Parathyroid adenoma (tissue), 2 donors: Measurements from ENCODE around the gene RDH13.
"Not testable (repeated sequence)": the region's sequence is repeated elsewhere in the genome, so short reads cannot be mapped to it uniquely, and the experiment has no call there.

Experiments used
- H2AFZ ChIP-seq: fragments of 300-600 bp; sonication (generic); one replicate; pipeline ENCODE4 v1.7.0; 2017; ENCODE audit warnings: antibody characterized with exemption, mild to moderate bottlenecking
- H3K27ac ChIP-seq: fragments of 300-600 bp; sonication (generic); one replicate; pipeline ENCODE4 v1.7.0; 2017
- H3K27me3 ChIP-seq: fragments of 300-600 bp; sonication (generic); one replicate; pipeline ENCODE4 v1.7.0; 2017; ENCODE audit warnings: low read length; ENCODE audit not compliant: control insufficient read depth, insufficient read depth
- H3K36me3 ChIP-seq: fragments of 300-600 bp; sonication (generic); one replicate; pipeline ENCODE4 v1.7.0; 2017; ENCODE audit warnings: low read length; ENCODE audit not compliant: control insufficient read depth, insufficient read depth
- H3K4me1 ChIP-seq: fragments of 300-600 bp; sonication (generic); one replicate; pipeline ENCODE4 v1.7.0; 2017; ENCODE audit warnings: control low read depth
- H3K4me2 ChIP-seq: fragments of 300-600 bp; sonication (generic); one replicate; pipeline ENCODE4 v1.7.0; 2017; ENCODE audit warnings: low read length
- H3K4me3 ChIP-seq: fragments of 300-600 bp; sonication (generic); one replicate; pipeline ENCODE4 v1.7.0; 2017; ENCODE audit warnings: low read depth, low read length
- H3K79me2 ChIP-seq: fragments of 300-600 bp; sonication (generic); one replicate; pipeline ENCODE4 v1.7.0; 2017; ENCODE audit warnings: control low read depth
- H3K9ac ChIP-seq: fragments of 300-600 bp; sonication (generic); one replicate; pipeline ENCODE4 v1.7.0; 2017; ENCODE audit warnings: mild to moderate bottlenecking
- H3K9me3 ChIP-seq: fragments of 300-600 bp; sonication (generic); one replicate; pipeline ENCODE4 v1.7.0; 2017; ENCODE audit warnings: low read length; ENCODE audit not compliant: control insufficient read depth
- TF ChIP-seq, protein P1 (sequence below): fragments of 300-600 bp; sonication (generic); IDR thresholded peaks from one replicate; pipeline ENCODE4 v1.7.0; 2017; ENCODE audit warnings: antibody characterized with exemption, mild to moderate bottlenecking
- donor health status: primary hyperparathyroidism.

RDH13 gene

DNA sequence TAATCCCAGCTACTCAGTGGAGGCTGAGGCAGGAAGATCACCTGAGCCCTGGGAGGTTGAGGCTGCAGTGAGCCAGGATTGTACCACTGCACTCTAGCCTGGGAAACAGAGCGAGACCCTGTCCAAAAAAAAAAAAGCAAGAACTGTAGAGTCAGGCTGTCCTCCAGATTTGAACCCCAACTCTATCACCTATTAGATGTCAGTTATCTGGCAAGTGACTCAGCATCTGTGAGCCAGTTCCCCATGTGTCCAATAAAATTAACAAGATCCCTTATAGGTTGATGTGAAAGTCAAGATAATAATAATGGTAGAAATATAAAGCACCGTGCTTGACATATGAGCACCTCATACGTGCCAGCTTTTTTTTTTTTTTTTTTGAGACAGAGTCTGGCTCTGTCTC lies 46.9 kb downstream of the RDH13 start:
- no peak overlapping the region for H3K4me3 ChIP-seq
- H3K27me3 ChIP-seq: no peaks in the 10 kb centered on the region
- no peak overlapping the region for H2AFZ ChIP-seq
- no peaks in the 10 kb centered on the region for H3K4me1 ChIP-seq
- H3K9me3 ChIP-seq: no peaks in the 10 kb centered on the region
- H3K79me2 ChIP-seq: no peaks in the 10 kb centered on the region
- no peak overlapping the region for H3K27ac ChIP-seq
- no peak overlapping the region for H3K9ac ChIP-seq
- TF ChIP-seq, protein P1, sequence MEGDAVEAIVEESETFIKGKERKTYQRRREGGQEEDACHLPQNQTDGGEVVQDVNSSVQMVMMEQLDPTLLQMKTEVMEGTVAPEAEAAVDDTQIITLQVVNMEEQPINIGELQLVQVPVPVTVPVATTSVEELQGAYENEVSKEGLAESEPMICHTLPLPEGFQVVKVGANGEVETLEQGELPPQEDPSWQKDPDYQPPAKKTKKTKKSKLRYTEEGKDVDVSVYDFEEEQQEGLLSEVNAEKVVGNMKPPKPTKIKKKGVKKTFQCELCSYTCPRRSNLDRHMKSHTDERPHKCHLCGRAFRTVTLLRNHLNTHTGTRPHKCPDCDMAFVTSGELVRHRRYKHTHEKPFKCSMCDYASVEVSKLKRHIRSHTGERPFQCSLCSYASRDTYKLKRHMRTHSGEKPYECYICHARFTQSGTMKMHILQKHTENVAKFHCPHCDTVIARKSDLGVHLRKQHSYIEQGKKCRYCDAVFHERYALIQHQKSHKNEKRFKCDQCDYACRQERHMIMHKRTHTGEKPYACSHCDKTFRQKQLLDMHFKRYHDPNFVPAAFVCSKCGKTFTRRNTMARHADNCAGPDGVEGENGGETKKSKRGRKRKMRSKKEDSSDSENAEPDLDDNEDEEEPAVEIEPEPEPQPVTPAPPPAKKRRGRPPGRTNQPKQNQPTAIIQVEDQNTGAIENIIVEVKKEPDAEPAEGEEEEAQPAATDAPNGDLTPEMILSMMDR: no peak
- no peak overlapping the region for H3K4me2 ChIP-seq
- no peaks in the 10 kb centered on the region for H3K36me3 ChIP-seq

DNA sequence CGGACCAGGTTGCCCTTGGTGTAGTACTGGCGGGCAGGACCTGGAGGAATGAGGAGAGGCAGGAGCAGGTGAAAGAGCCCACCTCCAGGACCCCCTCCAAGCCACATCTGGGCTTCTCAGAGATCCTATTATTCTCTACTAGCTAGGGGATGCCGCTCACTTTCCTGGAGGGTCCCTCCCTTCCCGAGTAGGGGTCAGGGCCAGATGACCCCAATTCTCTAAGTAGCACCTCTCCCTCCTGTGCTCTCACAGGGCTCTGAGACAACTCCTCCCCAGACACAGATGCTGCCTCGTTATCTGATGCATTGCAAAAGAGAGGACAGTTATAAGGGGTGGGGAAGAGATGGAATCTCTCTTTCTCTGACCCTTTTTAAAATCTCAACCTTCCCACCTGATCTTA lies 47.8 kb downstream of the RDH13 start:
- H3K4me2 ChIP-seq: no peak overlapping the region
- no peak overlapping the region for H2AFZ ChIP-seq
- H3K9ac ChIP-seq: no peak overlapping the region
- no peaks in the 10 kb centered on the region for H3K27me3 ChIP-seq
- peak overlapping the region; percentile 19 for H3K27ac ChIP-seq
- H3K4me1 ChIP-seq: no peaks in the 10 kb centered on the region
- no peaks in the 10 kb centered on the region for H3K9me3 ChIP-seq
- H3K4me3 ChIP-seq: no peak overlapping the region
- no peaks in the 10 kb centered on the region for H3K79me2 ChIP-seq
- TF ChIP-seq, protein P1: no peak
- no peaks in the 10 kb centered on the region for H3K36me3 ChIP-seq

DNA sequence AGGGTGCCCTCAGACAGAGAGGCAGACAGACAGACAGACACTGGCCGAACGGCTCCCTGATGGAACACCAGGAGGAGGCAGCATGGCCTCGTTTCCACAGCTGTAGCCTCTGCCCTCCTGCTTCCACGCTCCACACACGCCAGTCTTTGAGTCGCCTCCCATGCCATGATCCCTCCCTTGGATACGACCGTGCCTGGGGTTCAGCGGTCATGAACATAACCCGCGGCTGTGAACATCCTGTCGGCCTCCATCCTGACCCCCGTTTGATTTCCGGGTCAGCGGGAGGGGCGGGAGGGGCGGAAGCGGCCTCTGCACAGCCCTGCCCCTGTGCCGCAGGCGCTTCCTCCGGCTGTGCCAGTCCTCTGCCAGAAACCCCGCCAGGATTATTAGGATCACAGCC lies 48.2 kb downstream of the RDH13 start:
- TF ChIP-seq, protein P1: no peak
- H3K27ac ChIP-seq: no peak overlapping the region

DNA sequence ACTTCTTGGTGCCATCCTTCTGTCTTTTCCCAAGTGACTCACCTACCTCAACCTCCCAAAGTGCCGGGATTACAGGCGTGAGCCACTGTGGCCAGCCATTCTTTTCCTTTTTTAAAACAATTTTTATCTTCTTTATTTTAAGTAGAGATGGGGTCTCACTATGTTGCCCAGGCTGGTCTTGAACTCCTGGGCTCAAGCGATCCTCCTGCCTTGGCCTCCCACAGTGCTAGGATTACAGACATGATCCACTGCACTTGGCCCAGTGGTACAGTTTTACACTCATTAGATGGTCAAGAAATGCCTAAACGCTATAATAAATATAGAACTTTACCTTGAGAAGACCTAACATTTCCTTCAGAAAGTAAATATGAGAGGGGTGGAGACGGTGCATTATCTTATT lies 49.4 kb downstream of the RDH13 start:
- no peak overlapping the region for H3K4me2 ChIP-seq
- TF ChIP-seq, protein P1: no peak

More for the DNA sequence above, 48.2 kb downstream of the RDH13 start:
- Histone ChIP-seq H3K4me2 (no peak overlapping the region), H3K79me2 (no peaks in the 10 kb centered on the region), H3K4me3 (no peak overlapping the region), H3K9me3 (no peaks in the 10 kb centered on the region), H2AFZ (no peak overlapping the region), H3K36me3 (no peaks in the 10 kb centered on the region), H3K9ac (no peak overlapping the region), H3K4me1 (no peaks in the 10 kb centered on the region), H3K27me3 (no peaks in the 10 kb centered on the region)

DNA sequence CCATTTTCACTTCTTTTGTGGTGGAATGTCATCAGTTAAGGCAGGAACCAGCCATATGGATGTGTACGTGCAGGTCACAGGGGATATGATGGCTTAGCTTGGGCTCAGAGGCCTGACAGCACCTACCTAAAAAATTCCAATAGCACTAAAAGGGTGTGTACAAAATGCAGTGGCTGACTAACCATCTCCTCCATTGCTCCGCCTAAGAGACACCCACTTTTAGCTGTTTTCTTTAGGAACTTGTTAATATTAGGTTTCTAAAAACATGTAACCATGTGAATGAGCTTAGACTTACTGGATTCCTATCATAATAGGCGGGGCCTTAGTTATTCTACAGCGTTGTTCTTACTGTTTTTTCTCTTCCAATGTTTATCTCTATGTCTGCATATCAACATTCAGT lies 50.6 kb downstream of the RDH13 start:
- Histone ChIP-seq H3K9ac (no peak overlapping the region), H3K79me2 (no peaks in the 10 kb centered on the region), H2AFZ (no peak overlapping the region), H3K27ac (no peak overlapping the region), H3K4me2 (no peak overlapping the region), H3K9me3 (no peaks in the 10 kb centered on the region), H3K36me3 (no peaks in the 10 kb centered on the region), H3K27me3 (no peaks in the 10 kb centered on the region), H3K4me3 (no peak overlapping the region), H3K4me1 (no peaks in the 10 kb centered on the region)
- TF ChIP-seq, protein P1: no peak

More for the DNA sequence above, 49.4 kb downstream of the RDH13 start:
- no peaks in the 10 kb centered on the region for H3K36me3 ChIP-seq
- H3K9ac ChIP-seq: no peak overlapping the region
- H3K4me1 ChIP-seq: no peaks in the 10 kb centered on the region
- H3K79me2 ChIP-seq: no peaks in the 10 kb centered on the region
- H3K4me3 ChIP-seq: no peak overlapping the region
- H3K9me3 ChIP-seq: no peaks in the 10 kb centered on the region
- H2AFZ ChIP-seq: no peak overlapping the region
- H3K27me3 ChIP-seq: no peaks in the 10 kb centered on the region
- H3K27ac ChIP-seq: no peak overlapping the region

DNA sequence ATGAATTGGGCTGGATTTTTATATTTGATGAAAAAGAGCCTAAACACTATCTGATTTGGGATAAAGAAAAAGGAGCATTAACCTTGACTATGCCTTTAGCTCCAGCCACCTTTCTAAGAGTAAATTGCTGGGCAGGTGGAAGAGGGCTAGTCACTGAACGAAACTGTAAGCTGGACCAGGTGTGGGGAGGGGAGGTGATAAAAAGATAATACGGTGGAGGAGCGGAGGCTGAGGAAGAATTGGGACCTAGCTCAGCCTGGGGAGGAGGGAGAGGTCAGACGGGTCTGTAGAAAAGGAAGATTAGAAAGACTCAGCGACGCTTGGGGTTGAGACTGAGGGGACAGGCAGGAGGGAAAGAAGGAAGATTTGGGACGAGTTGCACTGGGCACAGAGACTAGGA lies 52.4 kb downstream of the RDH13 start:
- not testable (repeated sequence) for H3K36me3 ChIP-seq, H3K9ac ChIP-seq, H3K4me3 ChIP-seq, H2AFZ ChIP-seq, H3K27ac ChIP-seq, H3K4me2 ChIP-seq, H3K9me3 ChIP-seq, H3K4me1 ChIP-seq, H3K27me3 ChIP-seq, H3K79me2 ChIP-seq

DNA sequence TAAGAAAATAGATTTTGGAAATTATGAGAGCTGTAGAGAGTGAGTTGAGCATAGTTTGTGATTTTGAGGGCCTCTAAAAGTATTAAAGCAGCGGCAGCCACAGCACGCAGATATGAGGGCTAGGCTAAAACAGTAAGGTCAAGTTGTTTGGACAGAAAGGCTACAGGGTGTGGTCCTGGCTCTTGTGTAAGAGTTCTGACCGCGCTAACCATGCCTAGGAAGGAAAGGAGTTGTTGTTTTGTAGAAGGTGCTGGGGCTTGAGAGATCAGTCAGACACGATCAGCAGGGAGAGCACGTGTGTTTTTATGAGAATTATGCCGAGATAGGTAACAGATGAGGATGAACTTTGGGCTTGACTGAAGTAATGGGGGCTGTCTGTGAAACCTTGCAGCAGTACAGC lies 54.2 kb downstream of the RDH13 start:
- not testable (repeated sequence) for H3K79me2 ChIP-seq, H2AFZ ChIP-seq, H3K9ac ChIP-seq, H3K4me1 ChIP-seq, H3K27ac ChIP-seq, H3K36me3 ChIP-seq, H3K4me2 ChIP-seq, H3K27me3 ChIP-seq, H3K9me3 ChIP-seq, H3K4me3 ChIP-seq
